HG03066 (cell line): ENCODE results near the gene ATF5.
A peak's percentile ranks its signal among the peaks of the same experiment; 100 is the strongest.

Source experiments
- ATAC-seq: cut with Tn5 transposase; IDR thresholded peaks from one replicate; pipeline ENCODE4 v1.9.1; 2021; ENCODE audit warnings: low read depth; ENCODE audit not compliant: unreplicated experiment

ATF5 gene

GRCh38 chr19:49894011-49894664 is 34.9 kb upstream of the ATF5 start:
- no peak for ATAC-seq

- ATAC-seq: no peak
Observed at GRCh38 chr19:49894879-49895565, 34.0 kb upstream of the ATF5 start.

GRCh38 chr19:49895566-49896297 is 33.3 kb upstream of the ATF5 start:
- ATAC-seq: no peak

GRCh38 chr19:49896863-49897621 is 32.0 kb upstream of the ATF5 start, which contains the start of gene IL4I1:
Gene IL4I1, minus strand, starts transcription at chr19:49896887. Its CDS starts 727 bp downstream, at chr19:49896160.
- peak; percentile 51 for ATAC-seq

- ATAC-seq: no peak
Observed at GRCh38 chr19:49904136-49904535, 24.9 kb upstream of the ATF5 start.

GRCh38 chr19:49906879-49907564 is 22.0 kb upstream of the ATF5 start:
- ATAC-seq: no peak

GRCh38 chr19:49907745-49908446 is 21.1 kb upstream of the ATF5 start:
- ATAC-seq: no peak

- ATAC-seq: no peak
Observed at GRCh38 chr19:49908480-49909420, 20.3 kb upstream of the ATF5 start.

- no peak for ATAC-seq
Observed at GRCh38 chr19:49910179-49910578, 18.8 kb upstream of the ATF5 start.

- ATAC-seq: no peak
Observed at GRCh38 chr19:49911381-49912145, 17.4 kb upstream of the ATF5 start.

GRCh38 chr19:49912965-49913685 is 15.9 kb upstream of the ATF5 start:
- ATAC-seq: no peak

GRCh38 chr19:49913720-49914119 is 15.3 kb upstream of the ATF5 start:
- ATAC-seq: no peak

- no peak for ATAC-seq
Observed at GRCh38 chr19:49915271-49915670, 13.7 kb upstream of the ATF5 start.

GRCh38 chr19:49916839-49917733 is 11.9 kb upstream of the ATF5 start:
- ATAC-seq: no peak

- no peak for ATAC-seq
Observed at GRCh38 chr19:49918089-49918488, 10.9 kb upstream of the ATF5 start.
